Stimulated activated CD4-positive, alpha-beta T cell treated with anti-CD3 and anti-CD28 coated beads, TNF-alpha, amount 100 ng/mL, for 4 hours (primary cell): ENCODE measurements around the gene KRTAP5-10.
"Not testable (repeated sequence)": the region's sequence is repeated elsewhere in the genome, so short reads cannot be mapped to it uniquely, and the experiment has no call there.

ENCODE experiments used
- DNase-seq, 3 experiments: peaks; one replicate each; pipeline ENCODE4 v3.0.0-alpha.2; 2020; ENCODE audit warnings: low read depth in 3 of 3

Gene KRTAP5-10, protein sequence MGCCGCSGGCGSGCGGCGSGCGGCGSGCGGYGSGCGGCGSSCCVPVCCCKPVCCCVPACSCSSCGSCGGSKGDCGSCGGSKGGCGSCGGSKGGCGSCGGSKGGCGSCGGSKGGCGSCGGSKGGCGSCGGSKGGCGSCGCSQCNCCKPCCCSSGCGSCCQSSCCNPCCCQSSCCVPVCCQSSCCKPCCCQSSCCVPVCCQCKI

DNA sequence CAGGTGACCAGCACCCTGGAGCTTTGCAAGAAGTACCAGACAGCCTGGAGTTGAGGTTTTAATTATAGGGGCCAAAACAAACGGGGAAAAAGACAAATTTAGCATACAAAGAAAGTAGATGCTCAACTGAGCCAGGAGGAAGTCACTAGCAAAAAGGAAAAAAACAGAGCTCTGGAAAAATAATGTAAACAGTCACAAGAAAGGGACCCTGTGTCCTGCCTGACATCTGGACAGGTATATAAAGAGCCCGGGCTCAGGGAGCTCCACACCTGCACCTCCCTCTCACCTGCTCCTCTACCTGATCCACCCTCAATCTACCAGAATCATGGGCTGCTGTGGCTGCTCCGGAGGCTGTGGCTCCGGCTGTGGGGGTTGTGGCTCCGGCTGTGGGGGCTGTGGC lies at the start of gene KRTAP5-10:
KRTAP5-10 (plus strand) TSS at position 301 of the 400 bp plus-strand sequence; CDS start at position 326, 25 bp downstream.
- DNase-seq = no peak

DNA sequence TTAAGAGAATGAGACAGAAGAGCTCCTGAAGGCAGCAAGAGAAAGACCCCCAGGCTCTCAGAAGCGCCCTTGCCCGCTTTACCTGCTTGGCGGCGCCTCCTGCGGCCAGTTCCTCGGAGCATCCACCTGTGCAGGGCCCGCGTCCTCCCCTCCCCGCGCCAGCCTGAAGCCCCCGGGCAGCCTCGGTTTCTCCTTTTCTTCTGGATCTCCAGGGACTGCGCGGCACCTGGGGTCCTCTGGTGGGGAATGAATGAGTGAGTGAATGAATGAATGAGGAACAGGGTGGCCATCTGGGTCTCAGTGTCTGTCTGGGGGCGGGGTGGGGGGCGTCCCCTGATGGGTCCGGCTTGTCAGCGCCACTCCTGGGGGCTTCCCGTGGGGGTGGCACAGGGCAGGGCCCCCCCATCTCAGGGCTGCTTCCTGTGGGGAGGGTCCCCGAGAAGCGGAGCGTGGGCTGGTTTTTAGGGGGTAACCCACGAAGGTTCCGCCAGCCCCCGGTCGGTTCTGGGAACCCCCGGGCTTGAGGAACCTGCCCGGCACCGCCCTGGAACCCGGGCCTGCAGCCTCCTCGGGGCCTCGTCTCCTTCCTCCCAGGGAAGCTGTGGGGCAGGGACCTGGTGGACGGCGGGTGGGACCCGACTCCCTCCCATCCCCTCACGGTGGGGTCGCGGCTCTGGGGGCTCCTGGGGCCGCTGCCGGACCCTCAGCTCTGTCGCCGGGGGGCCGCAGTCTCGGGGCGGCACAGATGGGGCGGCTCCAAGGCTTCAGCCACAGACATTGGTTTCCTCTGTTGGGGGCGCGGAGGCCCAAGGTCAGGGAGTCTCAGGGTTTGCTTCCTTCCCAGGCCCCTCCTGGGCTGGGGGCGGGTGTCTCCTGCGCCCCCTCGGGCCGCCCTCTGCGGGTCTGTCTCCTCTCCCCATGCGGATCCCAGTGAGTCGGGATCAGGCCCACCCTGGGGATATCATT lies 46.6 kb upstream of the KRTAP5-10 start:
- no peak for DNase-seq

DNA sequence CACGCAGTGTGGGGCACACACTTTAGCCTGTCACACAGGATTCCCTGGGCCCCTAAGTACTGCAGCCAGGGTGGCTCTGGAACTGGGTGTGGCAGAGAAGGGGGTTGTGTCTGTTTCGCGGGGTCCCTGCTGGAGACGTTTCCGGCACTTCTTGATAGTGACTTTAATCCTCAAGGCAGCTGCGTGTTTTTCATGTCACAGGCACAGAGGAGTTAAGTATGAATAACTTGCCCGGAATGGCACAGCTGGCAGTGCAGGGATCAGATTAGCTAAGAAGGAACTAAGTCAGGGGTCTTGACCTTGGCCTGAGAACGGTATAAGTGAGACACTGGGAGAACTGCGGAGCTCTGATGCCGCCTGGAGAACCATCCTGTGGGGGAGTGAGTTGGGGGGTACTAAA lies 45.8 kb upstream of the KRTAP5-10 start:
- no peak for DNase-seq

DNA sequence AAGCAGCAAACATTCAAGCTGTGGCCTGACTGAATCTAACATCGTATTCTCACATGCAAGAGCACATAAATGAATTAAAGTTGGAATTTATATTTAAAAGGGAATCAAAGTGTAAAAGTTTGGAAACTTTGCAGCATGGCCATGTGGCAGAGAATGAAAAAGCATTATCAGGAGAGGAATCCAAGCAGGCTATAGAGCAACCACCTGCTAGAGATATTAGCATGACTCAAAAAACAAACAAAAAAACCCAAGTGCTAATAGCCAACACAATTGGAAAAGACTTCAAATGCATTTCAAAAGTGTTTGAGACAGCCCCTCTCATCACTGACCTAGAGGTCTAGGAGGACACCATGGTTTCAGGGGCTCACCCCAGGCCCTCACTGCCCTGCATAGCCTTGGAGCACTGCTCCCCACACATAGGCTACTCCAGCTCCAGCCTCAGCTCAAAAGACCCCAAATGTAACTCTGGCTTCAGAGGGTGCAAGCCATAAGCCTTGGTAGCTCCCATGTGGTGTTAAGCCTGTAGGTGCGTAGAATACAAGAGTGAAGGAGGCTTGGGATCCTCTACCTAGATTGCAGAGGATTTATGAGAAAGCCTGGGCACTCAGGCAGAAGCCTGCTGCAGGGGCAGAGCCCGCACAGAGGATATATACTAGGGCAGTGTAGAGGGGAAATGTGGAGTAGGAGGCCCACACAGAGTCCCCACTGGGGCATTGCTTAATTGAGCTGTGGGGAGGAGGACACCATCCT lies 40.0 kb upstream of the KRTAP5-10 start:
- DNase-seq = no peak

DNA sequence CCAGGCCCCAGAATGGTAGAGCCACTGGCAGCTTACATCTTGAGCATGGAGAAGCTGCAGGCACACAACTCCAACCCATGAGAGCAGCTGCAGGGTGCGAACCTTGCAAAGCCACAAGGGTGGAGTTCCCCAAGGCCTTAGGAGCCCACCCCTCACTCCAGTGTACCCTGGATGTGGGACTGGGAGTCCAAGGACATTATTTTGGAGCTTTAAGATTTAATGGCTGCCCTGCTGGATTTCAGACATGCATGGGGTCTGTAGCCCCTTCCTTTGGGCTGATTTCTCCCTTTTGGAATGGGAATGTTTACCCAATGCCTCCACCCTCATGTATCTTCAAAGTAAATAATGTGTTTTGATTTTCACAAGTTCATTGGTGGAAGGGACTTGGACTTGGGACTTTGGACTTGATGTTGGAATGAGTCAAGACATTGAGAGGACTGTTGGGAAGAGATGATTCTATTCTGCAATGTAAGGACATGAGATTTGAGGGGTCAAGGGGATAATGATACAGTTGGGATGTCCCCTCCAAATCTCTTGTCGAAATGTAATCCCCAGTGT lies 39.3 kb upstream of the KRTAP5-10 start:
- DNase-seq = no peak

DNA sequence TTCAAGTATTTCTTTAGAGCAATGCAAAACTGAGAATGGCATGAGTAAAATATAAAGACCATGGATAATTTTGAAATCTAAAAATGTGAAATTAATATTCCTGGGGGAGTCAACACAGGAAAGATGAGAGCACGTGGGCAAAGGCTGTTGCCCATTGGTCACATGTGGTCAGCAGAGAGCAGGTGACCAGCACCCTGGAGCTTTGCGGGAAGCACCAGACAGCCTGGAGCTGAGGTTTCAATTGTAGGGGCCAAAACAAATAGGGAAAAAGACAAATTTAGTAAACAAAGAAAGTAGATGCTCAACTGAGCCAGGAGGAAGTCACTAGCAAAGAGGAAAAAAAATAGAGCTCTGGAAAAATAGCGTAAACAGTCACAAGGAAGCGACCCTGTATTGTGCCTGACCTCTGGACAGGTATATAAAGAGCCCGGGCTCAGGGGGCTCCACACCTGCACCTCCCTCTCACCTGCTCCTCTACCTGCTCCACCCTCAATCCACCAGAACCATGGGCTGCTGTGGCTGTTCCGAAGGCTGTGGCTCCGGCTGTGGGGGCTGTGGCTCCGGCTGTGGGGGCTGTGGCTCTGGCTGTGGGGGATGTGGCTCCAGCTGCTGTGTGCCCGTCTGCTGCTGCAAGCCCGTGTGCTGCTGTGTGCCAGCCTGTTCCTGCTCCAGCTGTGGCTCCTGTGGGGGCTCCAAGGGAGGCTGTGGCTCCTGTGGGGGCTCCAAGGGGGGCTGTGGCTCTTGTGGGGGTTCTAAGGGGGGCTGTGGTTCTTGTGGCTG lies 38.4 kb upstream of the KRTAP5-10 start, which contains the start of gene KRTAP5-7:
KRTAP5-7 (plus strand) TSS at position 472 of the 780 bp plus-strand sequence; CDS start at position 506, 34 bp downstream.
- DNase-seq = not testable (repeated sequence)

DNA sequence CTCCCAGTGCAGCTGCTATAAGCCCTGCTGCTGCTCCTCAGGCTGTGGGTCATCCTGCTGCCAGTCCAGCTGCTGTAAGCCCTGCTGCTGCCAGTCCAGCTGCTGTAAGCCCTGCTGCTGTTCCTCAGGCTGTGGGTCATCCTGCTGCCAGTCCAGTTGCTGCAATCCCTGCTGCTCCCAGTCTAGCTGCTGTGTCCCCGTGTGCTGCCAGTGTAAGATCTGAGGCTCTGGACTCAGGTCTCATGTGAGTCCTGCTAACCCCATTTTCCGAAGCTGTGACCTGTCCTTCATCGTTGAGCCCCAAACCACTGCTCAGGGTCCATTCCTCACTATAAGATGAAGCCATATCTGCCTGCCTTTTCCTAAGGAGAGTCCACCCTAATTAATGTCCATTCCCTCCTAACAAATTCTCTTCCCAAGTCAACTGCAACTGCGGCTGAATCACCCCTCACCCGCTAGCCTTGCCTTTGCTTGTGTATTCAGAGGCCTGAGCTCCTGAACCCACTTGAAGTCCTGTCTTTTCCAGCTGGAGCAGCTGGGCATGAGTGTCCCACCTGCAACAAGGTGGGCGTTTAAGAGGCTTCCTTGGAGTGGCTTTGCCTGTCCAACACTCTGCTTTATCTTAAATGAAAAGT lies 37.7 kb upstream of the KRTAP5-10 start:
- DNase-seq = no peak

DNA sequence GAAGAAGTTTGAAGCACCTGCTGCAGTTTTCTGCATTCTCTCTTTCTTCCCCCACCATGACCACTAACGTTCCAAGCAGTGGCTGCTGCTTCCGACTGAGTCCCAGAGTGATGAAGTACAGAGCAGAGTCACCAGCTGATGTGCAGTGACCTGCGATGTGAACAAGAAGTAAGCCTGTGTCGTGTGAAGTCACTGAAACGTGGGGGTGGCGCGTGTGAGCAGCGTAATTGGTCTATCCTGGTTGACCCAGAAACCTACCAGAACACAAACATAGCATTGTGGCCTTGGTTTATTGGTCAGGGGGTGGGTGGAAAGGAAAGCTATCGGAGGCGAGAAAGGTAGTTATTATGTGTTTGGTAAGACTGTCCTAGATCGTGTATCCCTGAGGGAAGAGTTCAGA lies 34.8 kb upstream of the KRTAP5-10 start:
- DNase-seq = no peak

DNA sequence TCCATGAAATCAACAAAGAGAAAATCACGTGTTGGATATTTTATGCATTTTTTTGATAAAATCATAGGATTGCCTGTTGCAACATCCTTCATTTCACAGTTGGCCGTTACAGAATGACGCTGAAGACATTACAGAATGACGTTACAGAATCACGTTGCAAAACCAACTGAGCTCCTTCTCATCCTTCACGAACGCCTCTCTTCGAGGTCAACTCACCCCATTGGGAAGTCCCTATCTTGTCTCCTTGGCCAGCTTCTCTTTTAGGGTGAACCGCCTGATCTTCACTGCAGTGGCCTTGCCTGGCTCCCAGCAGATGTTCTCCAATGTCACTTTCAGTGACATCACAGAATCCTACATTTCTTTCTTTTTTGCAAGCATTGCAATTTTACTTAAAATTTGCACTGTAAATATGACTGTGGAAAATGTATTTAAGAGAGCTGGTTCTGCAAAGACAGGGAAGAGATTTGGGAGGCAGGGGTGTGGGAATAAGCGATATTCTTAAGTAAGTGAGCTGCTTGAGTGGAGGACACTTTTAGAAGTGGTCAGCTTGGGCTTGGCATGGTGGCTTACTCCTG lies 33.2 kb upstream of the KRTAP5-10 start:
- DNase-seq = no peak

DNA sequence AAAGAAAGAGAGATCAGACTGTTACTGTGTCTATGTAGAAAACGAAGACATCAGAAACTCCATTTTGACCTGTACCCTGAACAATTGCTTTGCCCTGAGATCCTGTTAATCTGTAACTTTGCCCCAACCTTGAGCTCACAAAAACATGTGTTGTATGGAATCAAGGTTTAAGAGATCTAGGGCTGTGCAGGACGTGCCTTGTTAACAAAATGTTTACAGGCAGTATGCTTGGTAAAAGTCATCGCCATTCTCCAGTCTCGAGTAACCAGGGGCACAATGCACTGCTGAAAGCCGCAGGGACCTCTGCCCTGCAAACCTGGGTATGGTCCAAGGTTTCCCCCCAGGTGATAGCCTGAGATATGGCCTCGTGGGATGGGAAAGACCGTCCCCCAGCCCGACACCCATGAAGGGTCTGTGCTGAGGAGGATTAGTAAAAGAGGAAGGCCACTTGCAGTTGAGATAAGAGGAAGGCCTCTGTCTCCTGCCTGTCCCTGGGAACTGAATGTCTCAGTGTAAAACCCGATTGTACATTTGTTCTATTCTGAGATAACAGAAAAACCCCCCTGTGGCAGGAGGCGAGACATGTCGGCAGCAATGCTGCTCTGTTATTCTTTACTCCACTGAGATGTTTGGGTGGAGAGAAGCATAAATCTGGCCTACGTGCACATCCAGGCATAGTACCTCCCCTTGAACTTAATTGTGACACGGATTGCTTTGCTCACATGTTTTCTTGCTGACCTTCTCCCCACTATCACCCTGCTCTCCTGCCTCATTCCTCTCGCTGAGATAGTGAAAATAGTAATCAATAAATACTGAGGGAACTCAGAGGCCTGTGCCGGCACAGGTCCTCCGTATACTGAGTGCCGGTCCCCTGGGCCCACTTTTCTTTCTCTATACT lies 30.4 kb upstream of the KRTAP5-10 start:
- not testable (repeated sequence) for DNase-seq

DNA sequence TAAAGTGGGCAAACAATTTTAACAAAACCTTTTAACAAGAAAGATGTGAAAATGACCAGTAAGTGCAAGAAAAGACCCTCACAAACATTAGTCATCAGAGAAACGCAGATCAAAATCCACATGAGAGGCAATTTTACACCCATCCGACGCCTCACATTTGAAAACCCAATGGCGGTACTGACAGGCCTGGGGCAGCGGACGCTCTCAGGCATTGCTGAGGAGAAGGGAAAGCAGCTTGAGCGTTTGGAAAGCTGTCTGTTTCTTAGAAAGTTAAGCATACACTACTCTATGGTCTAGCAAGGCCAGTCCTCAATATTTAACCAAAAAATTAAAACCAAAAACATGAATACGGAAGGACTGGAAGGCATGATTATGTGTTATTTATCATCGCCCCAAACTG lies 29.5 kb upstream of the KRTAP5-10 start:
- DNase-seq = no peak

DNA sequence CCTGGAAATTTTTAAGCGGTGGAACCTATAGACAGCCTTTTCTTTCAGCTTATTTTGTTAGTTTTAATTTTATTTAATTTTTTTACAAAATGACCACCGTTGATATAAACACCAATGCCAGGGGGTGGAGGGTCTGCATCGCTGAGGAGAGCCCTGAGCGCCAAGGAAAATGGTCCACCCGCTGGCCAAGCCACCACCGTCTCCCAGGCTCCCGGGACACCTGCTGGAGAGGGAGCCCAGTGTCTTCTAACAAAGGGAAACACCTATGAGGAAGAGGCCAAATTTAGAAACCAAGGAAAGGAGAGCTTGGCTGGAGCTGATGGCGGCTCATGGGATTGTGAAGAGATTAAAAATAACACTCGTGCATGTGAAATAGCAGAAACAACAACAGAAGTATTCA lies 27.8 kb upstream of the KRTAP5-10 start:
- DNase-seq = no peak

DNA sequence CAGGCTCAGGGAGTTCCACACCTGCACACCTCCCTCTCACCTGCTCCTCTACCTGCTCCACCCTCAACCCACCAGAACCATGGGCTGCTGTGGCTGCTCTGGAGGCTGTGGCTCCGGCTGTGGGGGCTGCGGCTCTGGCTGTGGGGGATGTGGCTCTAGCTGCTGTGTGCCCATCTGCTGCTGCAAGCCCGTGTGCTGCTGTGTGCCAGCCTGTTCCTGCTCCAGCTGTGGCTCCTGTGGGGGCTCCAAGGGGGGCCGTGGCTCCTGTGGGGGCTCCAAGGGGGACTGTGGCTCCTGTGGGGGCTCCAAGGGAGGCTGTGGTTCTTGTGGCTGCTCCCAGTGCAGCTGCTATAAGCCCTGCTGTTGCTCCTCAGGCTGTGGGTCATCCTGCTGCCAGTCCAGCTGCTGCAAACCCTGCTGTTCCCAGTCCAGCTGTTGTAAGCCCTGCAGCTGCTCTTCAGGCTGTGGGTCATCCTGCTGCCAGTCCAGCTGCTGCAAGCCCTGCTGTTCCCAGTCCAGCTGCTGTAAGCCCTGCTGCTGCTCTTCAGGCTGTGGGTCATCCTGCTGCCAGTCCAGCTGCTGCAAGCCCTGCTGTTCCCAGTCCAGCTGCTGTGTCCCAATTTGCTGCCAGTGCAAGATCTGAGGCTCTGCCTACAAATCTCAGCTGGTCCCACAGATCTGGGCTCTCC lies 27.2 kb upstream of the KRTAP5-10 start, which contains the start of gene KRTAP5-8:
KRTAP5-8 (plus strand) TSS at position 49 of the 689 bp plus-strand sequence; CDS start at position 80, 31 bp downstream.
- not testable (repeated sequence) for DNase-seq

DNA sequence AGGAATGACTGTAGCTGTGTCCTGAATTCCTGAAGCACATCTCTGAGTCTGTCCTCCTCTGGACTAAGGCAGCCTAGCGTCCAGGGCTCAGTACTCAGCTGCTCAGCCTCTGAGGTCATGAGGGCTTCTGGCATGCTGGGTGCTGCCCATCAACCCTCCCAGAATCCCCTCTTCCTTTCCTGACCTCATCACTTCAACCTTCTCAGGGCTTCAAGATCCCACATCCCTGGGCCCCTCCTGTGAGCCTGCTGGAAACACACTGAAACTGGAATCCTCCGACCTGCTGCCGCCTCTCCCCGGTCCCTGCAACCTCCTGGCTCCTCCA lies 26.7 kb upstream of the KRTAP5-10 start:
- no peak for DNase-seq

DNA sequence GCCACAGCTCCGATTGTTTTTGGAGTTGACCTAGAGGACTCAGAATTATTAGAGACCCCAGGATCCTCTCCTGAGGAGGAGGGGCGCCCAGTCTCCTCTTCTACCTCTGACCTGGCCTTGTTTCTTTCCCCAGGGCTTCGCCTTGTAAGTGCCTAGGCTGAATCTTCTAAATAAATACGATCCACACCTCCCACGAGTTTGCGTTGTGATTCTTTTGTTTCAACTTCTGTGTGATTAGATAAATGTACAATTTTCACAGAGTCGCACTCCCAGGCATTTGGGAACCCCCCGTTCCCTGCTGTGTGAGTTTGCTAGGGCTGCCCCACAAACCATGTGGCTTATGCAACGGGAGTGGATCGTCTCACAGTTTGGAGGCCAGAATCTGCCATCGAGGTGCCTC lies 26.3 kb upstream of the KRTAP5-10 start:
- no peak for DNase-seq

DNA sequence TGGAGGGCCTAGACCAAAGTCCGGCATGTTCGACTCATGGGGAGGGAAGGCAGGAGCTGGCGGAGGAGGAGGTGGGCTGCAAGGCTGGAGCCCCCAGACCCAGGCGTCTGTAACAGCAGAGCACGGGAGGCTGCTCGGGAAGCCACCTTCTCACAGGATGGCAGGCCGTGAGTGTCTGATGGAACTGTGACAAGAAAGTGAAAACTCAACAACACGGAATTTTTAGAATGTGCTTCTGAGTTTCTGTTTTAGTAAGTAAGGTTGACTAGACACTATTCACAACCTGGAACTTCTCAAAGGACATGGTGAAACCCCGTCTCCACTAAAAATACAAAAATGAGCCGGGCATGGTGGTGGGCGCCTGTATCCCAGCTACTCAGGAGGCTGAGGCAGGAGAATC lies 25.4 kb upstream of the KRTAP5-10 start:
- DNase-seq = not testable (repeated sequence)

DNA sequence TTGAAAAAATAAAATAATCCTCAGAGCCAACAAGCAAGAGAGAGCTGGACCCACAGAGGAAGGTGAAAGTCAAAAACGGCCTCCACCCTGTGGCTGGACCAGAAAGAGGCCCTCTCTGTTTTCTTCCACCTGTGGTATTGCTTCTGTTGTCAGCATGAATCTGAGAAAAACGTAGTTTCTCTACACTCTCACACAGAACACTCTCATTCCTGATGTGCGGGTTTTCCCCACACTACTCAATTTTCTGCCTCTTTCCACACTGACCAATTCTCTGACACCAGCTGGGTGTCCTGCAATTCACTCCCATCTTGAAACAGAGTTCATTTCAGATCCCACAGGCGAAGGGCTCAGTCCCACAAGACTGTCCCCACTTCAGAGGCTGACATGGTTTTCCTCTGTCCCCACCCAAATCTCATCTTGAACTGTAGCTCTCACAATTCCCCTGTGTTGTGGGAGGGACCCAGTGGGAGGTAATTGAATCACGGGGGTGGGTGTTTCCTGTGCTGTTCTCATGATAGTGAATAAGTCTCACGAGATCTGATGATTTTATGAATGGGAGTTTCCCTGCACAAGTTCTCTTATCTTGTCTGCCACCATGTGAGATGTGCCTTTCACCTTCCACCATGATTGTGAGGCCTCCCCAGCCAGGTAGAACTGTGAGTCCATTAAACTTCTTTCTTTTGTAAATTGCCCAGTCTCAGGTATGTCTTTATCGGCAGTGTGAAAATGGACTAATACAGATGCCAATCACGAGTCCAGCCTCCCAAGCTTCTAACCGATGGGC lies 24.6 kb upstream of the KRTAP5-10 start:
- DNase-seq = not testable (repeated sequence)

DNA sequence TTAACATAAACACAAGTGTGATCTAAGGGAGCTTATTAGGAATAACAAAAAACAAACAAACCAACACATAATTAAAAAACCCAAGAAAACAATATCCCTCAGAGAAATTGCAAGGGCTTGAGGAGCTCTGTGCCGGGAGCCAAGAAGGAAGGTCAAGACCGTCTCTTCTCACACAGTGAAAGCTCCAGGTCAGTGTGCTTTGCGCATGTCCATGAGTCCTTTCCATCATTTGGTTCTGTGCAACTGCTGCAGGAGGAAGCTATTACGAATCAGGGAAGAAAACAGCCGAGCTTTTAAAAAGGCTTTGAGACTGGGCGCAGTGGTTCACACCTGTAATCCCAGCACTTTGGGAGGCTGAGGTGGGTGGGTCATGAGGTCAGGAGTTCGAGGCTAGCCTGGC lies 23.0 kb upstream of the KRTAP5-10 start:
- DNase-seq = no peak
